GM18907 (cell line): Measurements from ENCODE around the gene MTIF2.
"Not testable (repeated sequence)": the region's sequence is repeated elsewhere in the genome, so short reads cannot be mapped to it uniquely, and the experiment has no call there.

Experiments
- ATAC-seq: cut with Tn5 transposase; IDR thresholded peaks from one replicate; pipeline ENCODE4 v1.9.1; 2021; ENCODE audit warnings: mild to moderate bottlenecking, moderate library complexity; ENCODE audit not compliant: unreplicated experiment

Gene MTIF2

GRCh38 chr2:55245411-55245810 is 23.6 kb downstream of the MTIF2 start:
- no peak for ATAC-seq

GRCh38 chr2:55242617-55243016 is 26.4 kb downstream of the MTIF2 start:
- ATAC-seq = no peak

GRCh38 chr2:55241582-55241981 is 27.4 kb downstream of the MTIF2 start:
- not testable (repeated sequence) for ATAC-seq

- ATAC-seq = no peak
Observed at GRCh38 chr2:55239656-55240222, 29.3 kb downstream of the MTIF2 start.

GRCh38 chr2:55236992-55237543 is 32.0 kb downstream of the MTIF2 start:
- ATAC-seq = no peak

GRCh38 chr2:55235724-55236538 is 33.1 kb downstream of the MTIF2 start:
- ATAC-seq = no peak

GRCh38 chr2:55233658-55233940 is 35.4 kb downstream of the MTIF2 start:
- no peak for ATAC-seq

- peak; percentile 50 for ATAC-seq
Observed at GRCh38 chr2:55232863-55233657, 36.0 kb downstream of the MTIF2 start.

- ATAC-seq = peak; percentile 87
Observed at GRCh38 chr2:55232084-55232862, 36.8 kb downstream of the MTIF2 start, which contains the start of the genes CLHC1 and RPS27A. TSS of gene CLHC1 (minus strand) at chr2:55232293. CDS start at chr2:55222411, 9,882 bp downstream. TSS of gene RPS27A (plus strand) at chr2:55232688. CDS start at chr2:55232825, 137 bp downstream.

- no peak for ATAC-seq
Observed at GRCh38 chr2:55231546-55232083, 37.4 kb downstream of the MTIF2 start.

GRCh38 chr2:55230551-55230950 is 38.5 kb downstream of the MTIF2 start:
- ATAC-seq = no peak

- no peak for ATAC-seq
Observed at GRCh38 chr2:55229221-55229620, 39.8 kb downstream of the MTIF2 start.

- ATAC-seq = no peak
Observed at GRCh38 chr2:55228226-55228563, 40.8 kb downstream of the MTIF2 start.

- not testable (repeated sequence) for ATAC-seq
Observed at GRCh38 chr2:55227437-55228225, 41.4 kb downstream of the MTIF2 start.

- ATAC-seq = no peak
Observed at GRCh38 chr2:55225481-55226020, 43.5 kb downstream of the MTIF2 start.

GRCh38 chr2:55224761-55225261 is 44.2 kb downstream of the MTIF2 start:
- no peak for ATAC-seq

- ATAC-seq = no peak
Observed at GRCh38 chr2:55223958-55224760, 44.9 kb downstream of the MTIF2 start.

- no peak for ATAC-seq
Observed at GRCh38 chr2:55213822-55214221, 55.2 kb downstream of the MTIF2 start.
